NK-92 (cell line): ENCODE measurements around the gene FHOD3.
"Not testable (repeated sequence)": the region's sequence is repeated elsewhere in the genome, so short reads cannot be mapped to it uniquely, and the experiment has no call there.

Source experiments
- DNase-seq: peaks from one replicate; lab custom pipeline; 2025; ENCODE audit not compliant: unreplicated experiment; lab: John Stamatoyannopoulos, UW

FHOD3 gene

GRCh38 chr18:36535202-36535935 lies 237.9 kb downstream of the FHOD3 start:
- no peak for DNase-seq

GRCh38 chr18:36536426-36536825 lies 238.9 kb downstream of the FHOD3 start:
- no peak for DNase-seq

- no peak for DNase-seq
These were observed 239.8 kb downstream of the FHOD3 start for GRCh38 chr18:36537289-36537688.

- no peak for DNase-seq
These were observed 242.2 kb downstream of the FHOD3 start for GRCh38 chr18:36539674-36540231.

GRCh38 chr18:36543030-36543429 lies 245.5 kb downstream of the FHOD3 start:
- DNase-seq, result no peak

- DNase-seq, result no peak
These were observed 246.6 kb downstream of the FHOD3 start for GRCh38 chr18:36543991-36544725.

GRCh38 chr18:36545821-36546427 lies 248.4 kb downstream of the FHOD3 start:
- DNase-seq, result no peak

- no peak for DNase-seq
These were observed 249.4 kb downstream of the FHOD3 start for GRCh38 chr18:36546876-36547275.

GRCh38 chr18:36547544-36547943 lies 250.0 kb downstream of the FHOD3 start:
- DNase-seq, result no peak

- DNase-seq, result not testable (repeated sequence)
These were observed 253.8 kb downstream of the FHOD3 start for GRCh38 chr18:36551274-36551673.

- DNase-seq, result no peak
These were observed 260.7 kb downstream of the FHOD3 start for GRCh38 chr18:36558234-36558633.

- no peak for DNase-seq
These were observed 261.8 kb downstream of the FHOD3 start for GRCh38 chr18:36559149-36559857.

GRCh38 chr18:36560187-36560586 lies 262.7 kb downstream of the FHOD3 start:
- DNase-seq, result no peak

GRCh38 chr18:36561046-36561445 lies 263.5 kb downstream of the FHOD3 start:
- DNase-seq, result no peak

GRCh38 chr18:36564841-36565240 lies 267.3 kb downstream of the FHOD3 start:
- DNase-seq, result no peak

GRCh38 chr18:36567800-36568199 lies 270.3 kb downstream of the FHOD3 start:
- no peak for DNase-seq

- no peak for DNase-seq
These were observed 271.0 kb downstream of the FHOD3 start for GRCh38 chr18:36568487-36568886.

- no peak for DNase-seq
These were observed 274.8 kb downstream of the FHOD3 start for GRCh38 chr18:36572135-36572856.

- DNase-seq, result no peak
These were observed 278.8 kb downstream of the FHOD3 start for GRCh38 chr18:36576339-36576738.

- no peak for DNase-seq
These were observed 281.6 kb downstream of the FHOD3 start for GRCh38 chr18:36578871-36579710.
